ENCODE measurements around the gene TSHZ2.

The TSHZ2 gene

GRCh38 chr20:53152228-53152627 is 180.1 kb downstream of the TSHZ2 start:
- DNase-seq (ENCODE audit: insufficient read length, low spot score) (no peak), FAIRE-seq (no peak)
- no peak for TF ChIP-seq CTCF (IDR thresholded peaks at IDR 0.05; ENCODE audit: insufficient read depth, missing control alignments)

GRCh38 chr20:53154540-53154939 is 182.4 kb downstream of the TSHZ2 start:
- DNase-seq (ENCODE audit: insufficient read length, low spot score) (no peak), FAIRE-seq (no peak)
- no peak for TF ChIP-seq CTCF (IDR thresholded peaks at IDR 0.05; ENCODE audit: insufficient read depth, missing control alignments)

DNA sequence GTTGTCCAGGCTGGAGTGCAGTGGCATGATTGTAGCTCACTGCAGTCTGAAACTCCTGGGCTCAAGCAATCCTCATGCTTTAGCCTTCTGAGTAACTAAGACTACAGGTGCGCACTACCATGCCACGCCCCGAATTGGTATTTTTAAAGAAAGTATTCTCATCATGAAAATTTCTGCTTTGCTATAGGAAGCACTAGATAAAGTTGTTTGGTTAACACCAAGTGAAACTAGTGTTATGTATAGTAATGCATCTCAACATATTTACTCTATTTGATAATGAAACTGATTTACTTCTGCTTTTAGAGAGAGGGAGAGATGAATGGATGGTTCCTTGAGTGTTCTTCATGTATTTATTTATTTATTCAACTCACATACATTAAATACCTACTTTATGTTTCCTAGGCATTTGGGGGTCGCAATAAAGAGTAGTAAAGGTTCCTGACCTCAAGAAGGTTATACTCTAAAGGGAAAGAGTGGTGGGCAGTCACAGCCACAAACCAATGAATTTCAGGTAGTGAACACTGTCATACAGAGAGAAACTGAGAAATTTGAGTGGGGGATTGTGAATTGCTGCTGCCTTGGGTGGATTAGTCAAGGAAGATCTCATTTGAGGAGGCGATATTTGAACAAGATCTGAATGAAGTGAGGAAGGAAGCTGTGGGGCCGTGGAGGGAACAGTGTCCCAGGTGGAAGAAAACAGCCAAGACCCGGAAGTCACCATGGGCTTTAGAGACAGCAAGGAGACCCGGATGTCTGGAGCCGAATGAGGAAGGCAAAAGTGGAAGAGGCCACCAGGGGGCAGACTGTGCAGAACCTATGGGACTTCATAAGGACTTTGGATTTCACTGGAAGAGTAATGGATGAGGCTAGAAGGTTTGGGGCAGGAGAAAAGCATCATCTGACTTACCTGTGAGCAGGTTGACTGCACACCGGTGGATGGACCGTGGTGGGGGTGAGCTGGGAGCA is 185.6 kb downstream of the TSHZ2 start:
- peak; percentile 28 for TF ChIP-seq CTCF (IDR thresholded peaks at IDR 0.05; ENCODE audit: insufficient read depth, missing control alignments)
- DNase-seq (ENCODE audit: insufficient read length, low spot score), result no peak
- FAIRE-seq, result no peak

GRCh38 chr20:53159160-53159559 is 187.0 kb downstream of the TSHZ2 start:
- no peak for DNase-seq (ENCODE audit: insufficient read length, low spot score)
- TF ChIP-seq CTCF (IDR thresholded peaks at IDR 0.05; ENCODE audit: insufficient read depth, missing control alignments), result no peak
- FAIRE-seq, result no peak

DNA sequence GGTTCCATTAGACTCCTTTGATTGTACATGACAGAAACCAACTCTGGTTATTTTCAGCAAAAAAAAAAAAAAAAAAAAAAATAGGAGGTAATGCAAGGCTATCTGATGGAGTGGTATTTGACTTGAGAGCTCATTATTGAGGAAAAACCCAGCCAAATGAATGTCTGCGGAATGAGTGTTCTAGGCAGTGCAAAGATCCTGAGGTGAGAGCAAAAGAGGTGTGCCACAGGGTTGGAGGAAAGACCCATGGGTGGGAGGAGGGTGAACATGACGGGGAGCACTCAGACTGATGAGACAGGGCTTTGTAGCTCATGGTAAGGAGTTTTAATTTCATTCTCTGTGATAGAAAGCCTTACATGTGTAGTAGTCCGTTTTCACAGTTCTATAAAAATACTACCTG is 188.9 kb downstream of the TSHZ2 start:
- TF ChIP-seq CTCF (IDR thresholded peaks at IDR 0.05; ENCODE audit: insufficient read depth, missing control alignments), result no peak
- DNase-seq (ENCODE audit: insufficient read length, low spot score), result no peak
- FAIRE-seq, result no peak

- FAIRE-seq (no peak), DNase-seq (ENCODE audit: insufficient read length, low spot score) (no peak)
- TF ChIP-seq CTCF (IDR thresholded peaks at IDR 0.05; ENCODE audit: insufficient read depth, missing control alignments), result no peak
These were observed 189.3 kb downstream of the TSHZ2 start for GRCh38 chr20:53161473-53161872.

- no peak for TF ChIP-seq CTCF (IDR thresholded peaks at IDR 0.05; ENCODE audit: insufficient read depth, missing control alignments)
- FAIRE-seq, result no peak
- DNase-seq (ENCODE audit: insufficient read length, low spot score), result no peak
These were observed 190.2 kb downstream of the TSHZ2 start for GRCh38 chr20:53162251-53162835.
